NAMALWA (cell line): Measurements from ENCODE around the gene ARID1B.

Experiments used
- DNase-seq: peaks from one replicate; pipeline ENCODE4 v3.0.0-alpha.2; 2015; ENCODE audit warnings: low spot score

Gene ARID1B

GRCh38 chr6:157246048-157246630 lies 469.0 kb downstream of the ARID1B start:
- no peak for DNase-seq

DNA sequence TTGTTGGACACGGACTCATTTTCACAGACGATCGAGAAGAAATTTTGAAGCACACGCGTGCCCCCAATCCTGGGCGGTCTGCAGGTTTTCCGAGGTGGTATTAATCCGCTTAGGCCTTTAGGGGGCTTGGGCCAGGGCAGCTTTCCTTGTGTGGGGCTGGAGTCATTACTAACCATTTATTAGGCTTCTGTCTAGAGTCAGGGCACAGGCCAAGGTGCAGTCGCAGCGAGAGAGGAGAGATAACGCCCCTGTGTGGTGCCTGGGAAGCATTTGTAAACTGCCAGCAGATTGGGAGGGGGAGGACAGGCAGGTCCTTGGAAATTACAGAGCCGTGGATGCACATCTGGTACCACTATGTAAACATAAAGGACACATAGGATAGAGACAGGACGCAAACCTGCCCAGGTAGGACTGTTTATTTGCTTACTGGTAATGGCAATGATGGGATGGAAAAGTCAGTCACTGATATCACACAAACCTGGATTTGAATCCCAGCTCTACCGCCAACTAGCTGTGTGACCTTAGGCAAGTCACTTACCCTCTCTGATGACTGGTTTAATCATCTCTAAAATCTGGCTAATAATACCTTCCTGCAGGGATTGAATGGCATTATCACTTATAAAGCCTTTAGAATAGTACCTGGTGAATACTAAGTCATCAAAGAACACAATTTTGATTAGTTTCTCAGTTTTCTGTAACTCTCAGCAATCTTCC lies 469.8 kb downstream of the ARID1B start:
- DNase-seq: no peak

DNA sequence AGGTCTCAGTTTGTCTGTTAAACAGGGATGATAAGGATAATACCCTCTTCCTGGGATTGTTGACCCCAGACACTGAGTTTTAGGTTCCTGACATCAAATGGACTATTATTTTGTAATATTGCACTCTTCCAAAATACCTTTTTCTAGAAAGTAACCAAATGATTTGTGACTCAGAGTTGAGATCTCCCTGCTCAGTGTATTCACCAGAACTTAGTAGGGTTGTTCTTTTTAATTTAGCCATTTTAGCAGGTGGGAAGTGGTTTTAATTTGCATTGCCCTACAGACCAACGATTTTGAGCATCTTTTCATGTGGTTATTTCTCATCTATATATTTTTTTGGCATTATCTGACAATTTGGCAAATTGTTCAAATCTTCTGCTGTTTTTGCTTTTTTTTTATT lies 471.1 kb downstream of the ARID1B start:
- no peak for DNase-seq

DNA sequence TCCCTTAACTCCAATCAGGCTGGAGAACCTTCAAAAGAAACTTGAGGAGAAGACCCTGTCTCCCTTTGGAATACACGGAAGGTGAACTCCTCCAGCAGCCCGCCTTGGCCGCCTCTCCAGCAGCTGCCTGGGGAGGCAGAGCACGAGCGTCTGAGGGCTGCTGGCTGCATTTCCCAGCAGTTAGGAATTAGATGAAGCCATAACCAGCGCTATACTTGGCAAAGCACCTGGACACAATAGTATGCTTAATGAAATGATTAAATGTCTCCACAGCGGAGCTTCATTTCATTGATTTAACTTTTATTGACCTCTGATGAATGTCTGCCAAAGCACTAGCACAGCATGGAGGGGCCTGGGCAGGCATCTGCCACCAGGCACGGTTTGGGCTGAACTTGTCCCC lies 472.6 kb downstream of the ARID1B start:
- DNase-seq: no peak

GRCh38 chr6:157251586-157252247 lies 474.5 kb downstream of the ARID1B start:
- no peak for DNase-seq

DNA sequence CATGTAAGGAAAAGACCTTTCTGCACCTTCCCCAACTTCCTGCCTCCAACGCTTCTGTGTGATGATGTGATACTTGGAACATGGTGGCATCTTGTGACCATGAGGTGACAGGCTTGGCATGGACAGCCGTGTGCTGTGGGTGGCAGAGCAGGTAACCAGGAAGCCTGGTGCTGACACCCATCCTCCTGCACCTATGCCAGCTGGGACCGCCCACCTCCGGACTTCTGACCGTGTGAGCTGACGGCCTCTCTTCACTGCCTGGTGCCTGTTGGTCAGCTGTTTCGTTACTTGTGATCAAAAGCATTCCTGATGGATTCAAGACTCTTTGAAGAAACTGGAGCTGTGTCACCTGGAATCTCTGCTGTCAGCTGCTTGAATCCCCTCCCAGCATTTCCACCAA lies 475.8 kb downstream of the ARID1B start:
- no peak for DNase-seq

GRCh38 chr6:157253699-157254098 lies 476.5 kb downstream of the ARID1B start:
- DNase-seq: no peak

GRCh38 chr6:157254538-157254937 lies 477.4 kb downstream of the ARID1B start:
- DNase-seq: no peak

GRCh38 chr6:157255079-157255478 lies 477.9 kb downstream of the ARID1B start:
- DNase-seq: no peak

DNA sequence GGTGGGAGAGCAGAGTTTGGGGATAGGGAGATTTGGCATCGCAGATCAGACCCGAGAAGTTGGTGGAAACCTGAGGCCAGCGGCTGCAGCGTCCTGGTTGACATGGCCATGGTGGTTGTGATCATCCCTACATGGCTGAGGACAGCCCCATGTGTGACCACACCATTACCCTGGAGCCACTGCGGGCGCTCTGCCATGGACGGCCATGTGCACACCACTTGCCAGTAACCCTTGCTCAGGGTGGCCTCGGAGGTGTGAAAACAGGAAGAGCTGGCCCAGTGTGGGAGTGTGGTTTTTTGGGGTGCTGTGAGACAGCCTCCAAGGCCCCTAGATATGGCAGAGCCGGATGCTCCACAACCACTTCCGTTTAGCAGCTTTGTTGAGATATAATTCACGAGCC lies 481.7 kb downstream of the ARID1B start:
- no peak for DNase-seq

DNA sequence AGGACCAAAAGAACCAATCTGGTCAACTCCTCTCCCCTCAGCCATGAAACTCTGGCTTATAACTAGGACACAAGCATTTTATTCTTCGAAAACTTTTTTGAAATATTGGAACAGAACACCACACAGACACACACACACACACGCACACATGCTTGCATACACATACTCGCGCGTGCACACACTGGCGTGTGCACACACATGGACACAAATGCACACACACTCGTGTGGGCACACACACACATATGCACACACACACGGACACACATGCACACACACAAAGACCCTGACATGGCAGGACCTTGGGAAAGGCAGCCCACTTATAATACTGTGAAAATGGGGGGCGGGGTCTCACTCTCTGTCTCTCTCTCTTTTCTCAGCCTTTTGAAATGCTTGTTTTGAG lies 482.3 kb downstream of the ARID1B start:
- DNase-seq: no peak
